ENCODE measurements around the gene NR2C2AP. TPM values are rescaled to one million over a fixed set of nuclear protein-coding genes. Genes with fewer than 3 reads are reported as not detected.

Gene NR2C2AP
- total RNA-seq, 4 donors from 2014 or later = 16.6 to 30.9 (median 24.9) TPM

DNA sequence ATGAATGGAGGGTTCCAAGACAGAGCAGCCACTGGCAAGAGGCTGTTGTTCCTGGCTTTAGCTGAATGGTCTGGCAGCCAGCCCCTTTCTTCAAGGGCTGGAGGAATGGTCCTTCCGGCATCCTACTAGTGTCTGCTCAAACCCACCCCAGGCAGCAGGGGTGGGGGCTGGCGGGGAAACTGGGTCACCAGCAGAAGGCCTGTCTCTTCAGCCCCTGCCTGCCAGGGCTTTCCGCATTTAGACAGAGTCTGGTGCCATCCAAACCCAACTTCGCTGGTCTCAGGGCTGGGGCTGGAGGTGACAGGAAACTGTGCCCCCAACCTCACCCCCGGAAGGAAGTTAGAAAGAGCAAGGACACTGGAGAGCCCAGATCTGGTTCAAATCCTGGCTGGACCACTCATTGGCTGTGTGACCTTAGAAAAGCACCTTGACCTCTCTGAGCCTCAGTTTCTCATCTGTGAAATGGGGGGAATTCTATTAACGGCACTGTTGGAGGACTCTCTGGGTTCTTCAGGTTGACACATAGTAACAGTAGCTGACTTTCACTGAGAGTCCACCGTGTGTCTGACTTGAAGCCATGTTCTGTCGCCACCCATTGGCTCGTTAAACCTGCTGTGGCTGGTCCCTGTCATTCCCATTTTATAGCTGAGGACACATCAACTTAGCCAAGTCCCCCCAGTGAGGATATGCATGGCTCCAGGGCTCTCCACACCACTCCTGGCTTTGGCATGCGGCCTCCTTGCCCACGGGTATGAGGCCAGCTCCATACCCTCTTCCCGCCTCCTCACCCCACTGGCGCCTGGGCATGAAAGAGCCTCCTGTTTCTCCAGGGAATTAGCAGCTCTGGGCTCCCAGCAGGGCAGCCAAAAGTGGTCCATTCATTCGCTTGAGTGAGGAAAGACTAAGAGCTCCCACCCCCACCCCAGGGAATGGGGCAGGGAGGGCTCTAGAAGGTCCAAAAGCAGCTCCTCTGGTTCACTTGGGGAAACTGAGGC is 2.5 kb upstream of the NR2C2AP start:
- Histone ChIP-seq H3K36me3 (peaks cover 5% of the 10 kb centered on the region), H3K9me3 (no peaks in the 10 kb centered on the region), H3K4me3 (no peak overlapping the region), H3K27ac (no peak overlapping the region), H3K4me1 (peaks cover 15% of the 10 kb centered on the region), H3K27me3 (peaks cover 8% of the 10 kb centered on the region)
- TF ChIP-seq CTCF (IDR thresholded peaks at IDR 0.05) = no peak
- no peak for TF ChIP-seq POLR2AphosphoS5 (IDR thresholded peaks at IDR 0.05)
- TF ChIP-seq EP300 (IDR thresholded peaks at IDR 0.05) = no peak
- TF ChIP-seq POLR2A (IDR thresholded peaks at IDR 0.05) = no peak
- 61% methylated on average over 8 of the region's 14 CpGs for WGBS
- no peak for DNase-seq (ENCODE audit: low spot score in 2 of 2)

GRCh38 chr19:19204181-19204580 is 967 bp upstream of the NR2C2AP start:
- no peaks in the 10 kb centered on the region for H3K9me3 ChIP-seq
- peaks cover 6% of the 10 kb centered on the region for H3K27me3 ChIP-seq
- no peak overlapping the region for H3K27ac ChIP-seq
- no peak overlapping the region for H3K4me3 ChIP-seq
- H3K4me1 ChIP-seq = peaks cover 15% of the 10 kb centered on the region
- DNase-seq (ENCODE audit: low spot score in 2 of 2) = no peak
- TF ChIP-seq POLR2A (IDR thresholded peaks at IDR 0.05) (no peak), EP300 (IDR thresholded peaks at IDR 0.05) (no peak), POLR2AphosphoS5 (IDR thresholded peaks at IDR 0.05) (no peak), CTCF (IDR thresholded peaks at IDR 0.05) (no peak)
- peaks cover 11% of the 10 kb centered on the region for H3K36me3 ChIP-seq
- 77% methylated on average over 13 of the region's 13 CpGs for WGBS

- H3K4me3 ChIP-seq = peak overlapping the region; percentile 69
- 4% methylated on average over 11 of the region's 11 CpGs for WGBS
- no peak for DNase-seq (ENCODE audit: low spot score in 2 of 2)
- TF ChIP-seq POLR2AphosphoS5 (IDR thresholded peaks at IDR 0.05) = no peak
- no peak for TF ChIP-seq CTCF (IDR thresholded peaks at IDR 0.05)
- TF ChIP-seq EP300 (IDR thresholded peaks at IDR 0.05) = no peak
- no peak for TF ChIP-seq POLR2A (IDR thresholded peaks at IDR 0.05)
- peaks cover 26% of the 10 kb centered on the region for H3K36me3 ChIP-seq
- peak overlapping the region; percentile 77 for H3K27ac ChIP-seq
- H3K4me1 ChIP-seq = peaks cover 15% of the 10 kb centered on the region
- no peaks in the 10 kb centered on the region for H3K27me3 ChIP-seq
- H3K9me3 ChIP-seq = no peaks in the 10 kb centered on the region
Measured at GRCh38 chr19:19202707-19203011, 555 bp downstream of the NR2C2AP start.

DNA sequence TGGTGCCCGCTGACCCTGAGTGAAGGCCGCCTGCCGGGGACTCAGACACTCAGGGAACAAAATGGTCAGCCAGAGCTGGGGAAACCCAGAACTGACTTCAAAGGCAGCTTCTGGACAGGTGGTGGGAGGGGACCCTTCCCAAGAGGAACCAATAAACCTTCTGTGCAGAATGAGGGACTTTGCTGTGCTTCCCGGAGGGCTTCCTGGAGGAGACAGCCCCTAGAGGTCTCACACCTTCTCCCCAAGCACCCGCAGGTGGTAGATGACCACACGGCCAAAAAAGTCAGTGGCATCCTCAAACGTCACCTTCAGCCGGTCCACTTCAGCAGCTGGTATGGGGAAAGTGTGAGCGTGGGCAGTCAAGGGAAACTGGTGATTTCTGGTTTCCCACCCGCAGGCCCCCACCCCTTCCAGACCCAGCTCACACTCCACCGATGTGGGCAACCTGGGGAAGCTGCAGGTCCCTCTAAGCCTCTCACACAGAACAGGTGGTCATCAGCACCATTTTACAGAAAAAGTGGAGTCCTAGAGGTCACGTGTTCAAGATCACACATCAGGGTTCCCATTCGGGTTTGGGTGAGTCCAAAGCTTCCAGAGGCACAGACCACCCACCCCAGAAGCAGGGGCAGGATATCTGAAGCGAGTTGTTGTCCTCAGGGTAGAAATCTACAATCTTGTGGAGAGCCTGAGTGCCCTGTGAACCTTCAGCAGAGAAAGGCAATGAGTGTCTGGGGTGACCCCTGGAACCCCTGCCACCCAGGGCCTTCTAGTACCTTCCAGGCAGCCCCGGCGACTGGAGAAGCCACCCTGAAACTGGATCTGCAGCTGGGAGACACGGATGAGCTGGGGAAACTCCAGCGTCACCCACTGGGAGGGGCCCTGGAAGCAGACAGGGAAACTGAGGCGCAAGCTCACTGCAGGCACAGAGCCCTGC is 1.2 kb downstream of the NR2C2AP start:
- H3K27me3 ChIP-seq = no peaks in the 10 kb centered on the region
- peak in 1 of 2 donors; percentile 56 for DNase-seq (ENCODE audit: low spot score in 2 of 2)
- H3K36me3 ChIP-seq = peaks cover 33% of the 10 kb centered on the region

More for the DNA sequence above, 1.2 kb downstream of the NR2C2AP start:
- 77% methylated on average over 14 of the region's 19 CpGs for WGBS
- TF ChIP-seq POLR2A (IDR thresholded peaks at IDR 0.05) (no peak), CTCF (IDR thresholded peaks at IDR 0.05) (no peak), EP300 (IDR thresholded peaks at IDR 0.05) (no peak), POLR2AphosphoS5 (IDR thresholded peaks at IDR 0.05) (no peak)
- Histone ChIP-seq H3K4me3 (peak overlapping the region; percentile 69), H3K27ac (no peak overlapping the region), H3K9me3 (no peaks in the 10 kb centered on the region), H3K4me1 (peaks cover 15% of the 10 kb centered on the region)
